CD4-positive, alpha-beta memory T cell (primary cell): ENCODE measurements around the gene HFE. TPM values are rescaled to one million over a fixed set of nuclear protein-coding genes. Genes with fewer than 3 reads are reported as not detected.

Experiments used
- CTCF ChIA-PET: fragments of 350-600 bp; sonication (Branson Sonifier 250); formaldehyde crosslinking; loops from one replicate; lab custom pipeline; 2021; ENCODE audit warnings: inconsistent platforms; ENCODE audit not compliant: partially characterized antibody; lab: Charles Lee
- POLR2A ChIA-PET: fragments of 350-600 bp; sonication (Branson Sonifier 250); formaldehyde crosslinking; loops from one replicate; lab custom pipeline; 2021; ENCODE audit not compliant: partially characterized antibody; lab: Charles Lee
- DNase-seq, 5 donors: peaks; one replicate each; pipeline versions ENCODE4 v3.0.0 to v3.0.0-alpha.2; 2020 to 2022; ENCODE audit warnings: mixed read lengths in 1 of 5
- H3K27ac ChIP-seq: one replicate; pipeline ENCODE4 v1.7.0; 2013; ENCODE audit warnings: low read depth, low read length
- H3K27me3 ChIP-seq: 2 replicates; pipeline ENCODE4 v1.7.0; 2013; ENCODE audit warnings: mild to moderate bottlenecking, low read length, moderate library complexity; ENCODE audit not compliant: insufficient read depth
- H3K36me3 ChIP-seq: 2 replicates; pipeline ENCODE4 v1.7.0; 2013; ENCODE audit warnings: mild to moderate bottlenecking, low read length, moderate library complexity; ENCODE audit not compliant: insufficient read depth
- H3K4me1 ChIP-seq: 2 replicates; pipeline ENCODE4 v1.7.0; 2013; ENCODE audit warnings: mild to moderate bottlenecking, low read length, moderate library complexity; ENCODE audit not compliant: insufficient read depth
- H3K4me3 ChIP-seq, 2 donors: one replicate each; pipeline ENCODE4 v1.7.0; 2013; ENCODE audit warnings: low read length in 2 of 2, mild to moderate bottlenecking in 1 of 2
- H3K9me3 ChIP-seq, 2 donors: one replicate each; pipeline ENCODE4 v1.7.0; 2013; ENCODE audit warnings: low read length in 2 of 2, control low read depth in 1 of 2; ENCODE audit not compliant: control insufficient read depth in 1 of 2
- H3K27ac Mint-ChIP-seq, 7 donors: one replicate each; pipeline ENCODE4 v1.8.0; 2020 to 2021; ENCODE audit warnings: mixed read lengths in 7 of 7, mild to moderate bottlenecking in 6 of 7, inconsistent platforms in 3 of 7, moderate library complexity in 3 of 7
- H3K27me3 Mint-ChIP-seq, 2 donors: one replicate each; pipeline ENCODE4 v1.8.0; 2020 to 2021; ENCODE audit warnings: mixed read lengths in 2 of 2
- H3K36me3 Mint-ChIP-seq, 2 donors: one replicate each; pipeline ENCODE4 v1.8.0; 2020 to 2021; ENCODE audit warnings: mixed read lengths in 2 of 2, inconsistent platforms in 1 of 2, mild to moderate bottlenecking in 1 of 2
- H3K4me1 Mint-ChIP-seq, 4 donors: one replicate each; pipeline ENCODE4 v1.8.0; 2020 to 2021; ENCODE audit warnings: mixed read lengths in 4 of 4, mild to moderate bottlenecking in 1 of 4
- H3K4me3 Mint-ChIP-seq, 8 donors: one replicate each; pipeline ENCODE4 v1.8.0; 2020 to 2021; ENCODE audit warnings: mixed read lengths in 8 of 8, mild to moderate bottlenecking in 7 of 8, moderate library complexity in 6 of 8, inconsistent platforms in 3 of 8
- H3K9me3 Mint-ChIP-seq, 8 donors: one replicate each; pipeline ENCODE4 v1.8.0; 2020 to 2021; ENCODE audit warnings: mixed read lengths in 8 of 8, mild to moderate bottlenecking in 5 of 8, inconsistent platforms in 3 of 8, moderate library complexity in 1 of 8
- intact Hi-C: fragments of 100-400 bp; cut with micrococcal nuclease; formaldehyde crosslinking; loops from one replicate; pipeline ENCODE4 v1.15.1; 2023
- polyA plus RNA-seq, 2 donors: library from polyadenylated mRNA; unstranded; fragments of 300-500 nt; fragmentation: Illumina TruSeq; gene quantifications; one replicate each; pipeline ENCODE4 v1.2.3, GENCODE V29; 2021
- total RNA-seq, 2 experiments: library from RNA; stranded (reverse); gene quantifications; one replicate each; pipeline ENCODE4 v1.2.3, GENCODE V29; 2021

HFE gene
- total and polyA plus RNA-seq, 4 experiments from 2014 or later = 3.4 to 4.2 (median 3.9) TPM

DNA sequence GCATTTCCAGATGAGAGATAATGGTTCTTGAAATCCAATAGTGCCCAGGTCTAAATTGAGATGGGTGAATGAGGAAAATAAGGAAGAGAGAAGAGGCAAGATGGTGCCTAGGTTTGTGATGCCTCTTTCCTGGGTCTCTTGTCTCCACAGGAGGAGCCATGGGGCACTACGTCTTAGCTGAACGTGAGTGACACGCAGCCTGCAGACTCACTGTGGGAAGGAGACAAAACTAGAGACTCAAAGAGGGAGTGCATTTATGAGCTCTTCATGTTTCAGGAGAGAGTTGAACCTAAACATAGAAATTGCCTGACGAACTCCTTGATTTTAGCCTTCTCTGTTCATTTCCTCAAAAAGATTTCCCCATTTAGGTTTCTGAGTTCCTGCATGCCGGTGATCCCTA lies 6.8 kb downstream of the HFE start:
- Histone ChIP-seq H3K27me3 (no peaks in the 10 kb centered on the region), H3K4me1 (peaks cover 4% of the 10 kb centered on the region), H3K9me3 (no peaks in the 10 kb centered on the region), H3K27ac (no peak overlapping the region), H3K36me3 (no peaks in the 10 kb centered on the region), H3K4me3 (no peak overlapping the region)
- Mint-ChIP-seq H3K4me3 (no peak overlapping the region), H3K9me3 (no peaks in the 10 kb centered on the region), H3K27me3 (peaks cover 2% of the 10 kb centered on the region in 2 donors), H3K27ac (no peak overlapping the region), H3K4me1 (peaks cover 0 to 9% (median 7%) of the 10 kb centered on the region in 4 donors), H3K36me3 (peaks cover 0 to 5% of the 10 kb centered on the region in 2 donors)
- ChIA-PET POLR2A (interaction anchor here (1.2 to 1.7 kb wide), 4 partner anchors 10 to 35 kb away, joined by 3 to 9 read pairs (median 6); a partner anchor contains a TSS), CTCF (interaction anchor here (1.2 to 14.2 kb wide), 3 partner anchors 10 to 68 kb away, joined by 4 to 533 read pairs (median 4); a partner anchor contains a TSS)
- DNase-seq = no peak
- intact Hi-C loops = no loop called here

DNA sequence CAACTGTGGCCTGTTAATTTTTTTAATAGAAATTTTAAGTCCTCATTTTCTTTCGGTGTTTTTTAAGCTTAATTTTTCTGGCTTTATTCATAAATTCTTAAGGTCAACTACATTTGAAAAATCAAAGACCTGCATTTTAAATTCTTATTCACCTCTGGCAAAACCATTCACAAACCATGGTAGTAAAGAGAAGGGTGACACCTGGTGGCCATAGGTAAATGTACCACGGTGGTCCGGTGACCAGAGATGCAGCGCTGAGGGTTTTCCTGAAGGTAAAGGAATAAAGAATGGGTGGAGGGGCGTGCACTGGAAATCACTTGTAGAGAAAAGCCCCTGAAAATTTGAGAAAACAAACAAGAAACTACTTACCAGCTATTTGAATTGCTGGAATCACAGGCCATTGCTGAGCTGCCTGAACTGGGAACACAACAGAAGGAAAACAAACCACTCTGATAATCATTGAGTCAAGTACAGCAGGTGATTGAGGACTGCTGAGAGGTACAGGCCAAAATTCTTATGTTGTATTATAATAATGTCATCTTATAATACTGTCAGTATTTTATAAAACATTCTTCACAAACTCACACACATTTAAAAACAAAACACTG lies 10.1 kb downstream of the HFE start:
- no peaks in the 10 kb centered on the region for H3K4me1 ChIP-seq
- CTCF ChIA-PET = interaction anchor here (0.7 to 14.2 kb wide), 18 partner anchors 10 to 153 kb away, joined by 3 to 533 read pairs (median 4); partner anchors contain the start of gene HFE
- H3K4me3 ChIP-seq = no peak overlapping the region
- POLR2A ChIA-PET = interaction anchor here (0.9 to 5.9 kb wide), 8 partner anchors 11 to 120 kb away, joined by 3 to 50 read pairs (median 4); partner anchors contain the start of gene HFE
- Mint-ChIP-seq H3K4me3 (no peak overlapping the region), H3K4me1 (peaks cover 0 to 5% (median 5%) of the 10 kb centered on the region in 4 donors), H3K36me3 (no peaks in the 10 kb centered on the region), H3K9me3 (no peaks in the 10 kb centered on the region), H3K27me3 (peaks cover 2% of the 10 kb centered on the region in 2 donors), H3K27ac (peak overlapping the region in 1 of 7 donors; percentile 43)
- no peak overlapping the region for H3K27ac ChIP-seq
- no peaks in the 10 kb centered on the region for H3K27me3 ChIP-seq
- H3K36me3 ChIP-seq = no peaks in the 10 kb centered on the region
- intact Hi-C loops = loop anchor here (1.0 kb wide), 2 partner anchors 10 to 33 kb away; partner anchors contain the start of gene HFE
- no peaks in the 10 kb centered on the region for H3K9me3 ChIP-seq
- peak; percentile 61 to 68 (median 66) for DNase-seq

DNA sequence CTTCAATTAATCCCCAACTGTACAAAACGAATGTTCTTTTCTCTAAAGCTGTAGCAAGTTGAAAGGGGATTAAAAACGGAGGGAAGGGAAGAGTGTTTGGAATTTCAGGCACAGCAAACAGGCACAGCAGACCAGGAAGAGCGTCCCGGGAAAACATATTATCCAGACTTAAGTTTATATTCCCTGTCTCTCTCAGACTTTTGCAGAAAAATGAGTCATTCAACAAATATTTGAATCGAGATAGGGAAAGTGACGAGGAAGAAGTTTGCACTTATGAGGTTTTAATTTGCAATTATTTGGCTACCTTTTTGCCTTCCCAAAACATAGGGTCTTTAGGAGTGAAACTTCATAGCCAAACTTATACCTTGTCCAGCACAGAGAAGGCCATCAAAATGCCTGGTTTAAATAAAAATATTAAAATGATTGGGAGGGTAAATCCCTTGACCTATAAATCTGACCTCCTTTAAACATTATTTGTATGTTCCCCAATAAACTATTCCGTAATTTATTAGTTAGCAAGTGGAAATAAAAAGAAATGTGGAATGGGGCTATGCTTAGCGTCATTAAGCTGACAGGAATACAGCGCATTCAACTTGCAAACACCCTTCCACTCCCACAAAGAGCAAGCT lies 16.0 kb downstream of the HFE start:
- CTCF ChIA-PET = interaction anchor here (0.9 to 14.2 kb wide), 10 partner anchors 11 to 1763 kb away, joined by 3 to 533 read pairs (median 6); partner anchors contain the start of gene HFE
- H3K4me3 ChIP-seq = peak overlapping the region in 1 of 2 donors; percentile 39

DNA sequence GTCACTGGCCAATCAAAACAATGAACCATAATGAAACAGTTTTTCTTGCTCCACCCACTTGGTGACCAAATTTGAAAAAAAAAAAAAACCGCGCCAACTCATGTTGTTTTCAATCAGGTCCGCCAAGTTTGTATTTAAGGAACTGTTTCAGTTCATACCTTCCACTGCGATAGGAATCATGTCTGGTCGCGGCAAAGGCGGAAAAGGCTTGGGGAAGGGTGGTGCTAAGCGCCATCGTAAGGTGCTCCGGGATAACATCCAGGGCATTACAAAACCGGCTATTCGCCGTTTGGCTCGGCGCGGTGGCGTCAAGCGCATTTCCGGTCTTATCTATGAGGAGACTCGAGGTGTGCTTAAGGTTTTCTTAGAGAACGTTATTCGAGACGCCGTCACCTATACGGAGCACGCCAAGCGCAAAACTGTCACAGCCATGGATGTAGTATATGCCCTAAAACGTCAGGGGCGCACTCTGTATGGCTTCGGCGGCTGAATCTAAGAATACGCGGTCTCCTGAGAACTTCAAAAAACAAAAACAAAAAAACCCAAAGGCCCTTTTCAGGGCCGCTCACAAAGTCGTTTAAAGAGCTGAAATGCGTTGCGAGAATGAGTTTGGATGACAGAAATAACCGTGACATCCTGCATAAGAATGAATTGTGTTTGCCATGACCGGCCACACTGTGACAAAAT lies 16.7 kb downstream of the HFE start:
- peaks cover 0 to 7% (median 0%) of the 10 kb centered on the region in 8 donors for H3K9me3 Mint-ChIP-seq
- no peaks in the 10 kb centered on the region for H3K9me3 ChIP-seq
- peaks cover 0 to 6% of the 10 kb centered on the region in 2 donors for H3K36me3 Mint-ChIP-seq
- peak overlapping the region; percentile 84 to 96 (median 92) for H3K4me3 Mint-ChIP-seq
- POLR2A ChIA-PET = interaction anchor here (0.6 to 6.6 kb wide), 46 partner anchors 10 to 1789 kb away, joined by 3 to 290 read pairs (median 8); partner anchors contain the start of genes HFE and HMGN4
- H3K27ac ChIP-seq = peak overlapping the region; percentile 66
- no peaks in the 10 kb centered on the region for H3K36me3 ChIP-seq
- CTCF ChIA-PET = interaction anchor here (0.6 to 14.2 kb wide), 16 partner anchors 10 to 1763 kb away, joined by 3 to 533 read pairs (median 4); partner anchors contain the start of gene HFE
- H3K4me3 ChIP-seq = peak overlapping the region; percentile 36 to 39
- no peaks in the 10 kb centered on the region for H3K27me3 ChIP-seq
- peaks cover 2 to 6% of the 10 kb centered on the region in 2 donors for H3K27me3 Mint-ChIP-seq
- peaks cover 11 to 19% (median 15%) of the 10 kb centered on the region in 4 donors for H3K4me1 Mint-ChIP-seq
- peak overlapping the region; percentile 96 to 100 (median 99) for H3K27ac Mint-ChIP-seq
- intact Hi-C loops = loop anchor here (1.0 to 5.0 kb wide), 9 partner anchors 19 to 183 kb away; a partner anchor contains a TSS
- peak; percentile 93 to 96 (median 94) for DNase-seq
- peaks cover 17% of the 10 kb centered on the region for H3K4me1 ChIP-seq

More for the DNA sequence above, 16.0 kb downstream of the HFE start:
- intact Hi-C loops = loop anchor here (1.0 to 5.0 kb wide), 4 partner anchors 46 to 184 kb away; a partner anchor contains a TSS
- H3K27ac ChIP-seq = peak overlapping the region; percentile 66
- Mint-ChIP-seq H3K36me3 (peaks cover 0 to 6% of the 10 kb centered on the region in 2 donors), H3K4me3 (peak overlapping the region; percentile 84 to 96 (median 92)), H3K27ac (peak overlapping the region; percentile 96 to 100 (median 99)), H3K4me1 (peaks cover 11 to 19% (median 15%) of the 10 kb centered on the region in 4 donors), H3K27me3 (peaks cover 2 to 6% of the 10 kb centered on the region in 2 donors), H3K9me3 (peaks cover 0 to 7% (median 0%) of the 10 kb centered on the region in 8 donors)
- no peak for DNase-seq
- POLR2A ChIA-PET = interaction anchor here (0.7 to 6.6 kb wide), 37 partner anchors 9 to 1790 kb away, joined by 3 to 290 read pairs (median 14); partner anchors contain the start of genes HFE and HMGN4
- H3K36me3 ChIP-seq = no peaks in the 10 kb centered on the region
- no peaks in the 10 kb centered on the region for H3K9me3 ChIP-seq
- peaks cover 17% of the 10 kb centered on the region for H3K4me1 ChIP-seq
- no peaks in the 10 kb centered on the region for H3K27me3 ChIP-seq

DNA sequence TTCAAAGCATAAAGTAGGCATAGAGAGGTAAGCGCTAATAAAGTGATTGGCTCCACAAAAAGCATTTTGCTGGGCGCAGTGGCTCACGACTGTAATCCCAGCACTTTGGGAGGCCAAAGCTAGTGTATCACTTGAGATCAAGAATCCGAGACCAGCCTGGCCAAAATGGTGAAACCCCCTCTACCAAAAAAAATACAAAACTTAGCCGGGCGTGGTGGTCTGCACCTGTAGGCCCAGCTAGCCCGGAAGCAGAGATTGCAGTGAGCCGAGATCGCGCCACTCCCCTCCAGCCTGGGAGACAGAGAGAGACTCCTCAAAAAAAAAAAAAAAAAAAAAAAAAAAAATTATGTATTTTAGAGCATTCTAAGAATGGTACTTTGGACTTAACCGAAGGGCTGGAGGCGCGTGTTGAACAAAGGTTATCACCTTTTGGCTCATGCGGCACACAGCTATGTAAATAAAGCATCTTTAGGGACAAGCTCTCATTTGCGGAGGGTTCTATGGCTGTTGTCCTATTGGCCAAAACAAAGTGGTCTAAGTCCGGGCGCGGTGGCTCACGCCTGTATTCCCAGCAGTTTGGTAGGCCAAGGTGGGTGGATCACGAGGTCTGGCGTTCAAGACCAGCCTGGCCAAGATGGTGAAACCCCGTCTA lies 17.4 kb downstream of the HFE start:
- ChIA-PET CTCF (interaction anchor here (0.6 to 14.2 kb wide), 12 partner anchors 9 to 112 kb away, joined by 3 to 533 read pairs (median 6); partner anchors contain the start of gene HFE), POLR2A (interaction anchor here (0.6 to 6.6 kb wide), 42 partner anchors 9 to 1788 kb away, joined by 3 to 290 read pairs (median 10); partner anchors contain the start of genes HFE and HMGN4)
- Histone ChIP-seq H3K27me3 (no peaks in the 10 kb centered on the region), H3K27ac (peak overlapping the region; percentile 66), H3K4me1 (peaks cover 17% of the 10 kb centered on the region), H3K9me3 (no peaks in the 10 kb centered on the region), H3K36me3 (no peaks in the 10 kb centered on the region), H3K4me3 (peak overlapping the region; percentile 36 to 39)
- peaks cover 0 to 6% of the 10 kb centered on the region in 2 donors for H3K36me3 Mint-ChIP-seq
- H3K27ac Mint-ChIP-seq = peak overlapping the region; percentile 96 to 100 (median 99)
- H3K9me3 Mint-ChIP-seq = peaks cover 0 to 7% (median 0%) of the 10 kb centered on the region in 8 donors
- peaks cover 2 to 6% of the 10 kb centered on the region in 2 donors for H3K27me3 Mint-ChIP-seq
- no peak for DNase-seq
- intact Hi-C loops = loop anchor here (1.0 to 5.0 kb wide), 6 partner anchors 19 to 183 kb away; a partner anchor contains a TSS
- peak overlapping the region; percentile 84 to 96 (median 92) for H3K4me3 Mint-ChIP-seq
- H3K4me1 Mint-ChIP-seq = peaks cover 11 to 19% (median 15%) of the 10 kb centered on the region in 4 donors
